AG04449 (cell line): ENCODE results near the gene PPP1R3D.

Source experiments
- CTCF ChIA-PET: fragments of 350-600 bp; formaldehyde crosslinking; extraction: SDS; loops from one replicate; lab custom pipeline; 2021; ENCODE audit warnings: antibody characterized with exemption; lab: Yijun Ruan, JAX
- POLR2A ChIA-PET: fragments of 400-600, 350-600 bp; formaldehyde crosslinking; extraction: SDS; loops from one replicate; lab custom pipeline; 2020; ENCODE audit warnings: antibody characterized with exemption, inconsistent platforms; lab: Yijun Ruan, JAX
- DNase-seq: peaks from one replicate; pipeline ENCODE4 v3.0.0-alpha.2; 2010; ENCODE audit warnings: low read depth, low spot score
- H3K4me3 ChIP-seq: 2 replicates; pipeline ENCODE4 v1.5.1; 2011; ENCODE audit warnings: low read depth, mild to moderate bottlenecking, control low read depth, low read length
- TF ChIP-seq, protein P1 (sequence below): IDR thresholded peaks from one replicate; pipeline ENCODE4 v1.5.1; 2011; ENCODE audit warnings: mild to moderate bottlenecking, moderate library complexity, low read length, control low read depth, inconsistent platforms; ENCODE audit not compliant: insufficient read depth; ENCODE audit errors: missing control alignments

PPP1R3D gene

DNA sequence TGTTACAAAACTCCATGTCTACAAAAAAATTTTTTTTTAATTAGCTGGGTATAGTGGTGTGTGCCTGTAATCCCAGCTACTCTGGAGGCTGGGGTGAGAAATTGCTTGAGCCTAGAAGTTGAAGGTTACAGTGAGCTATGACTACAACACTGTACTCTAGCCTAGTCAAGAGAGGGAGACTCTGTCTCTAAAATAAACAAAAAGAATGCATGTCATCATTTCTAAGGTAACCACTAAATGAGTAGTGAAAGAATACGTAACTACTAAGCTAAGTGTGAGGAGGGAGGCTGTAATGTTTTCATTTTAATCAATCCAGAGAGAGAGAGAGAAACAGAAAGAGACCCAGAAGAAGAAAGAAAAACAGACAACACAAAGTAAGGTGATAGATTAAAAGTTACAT lies 16.6 kb downstream of the PPP1R3D start:
- no peak overlapping the region for H3K4me3 ChIP-seq
- ChIA-PET POLR2A (no interaction called here), CTCF (interaction anchor here (1.9 kb wide), 1 partner anchor 11 kb away, joined by 8 read pairs; no protein-coding TSS in a partner anchor)
- DNase-seq, result no peak
- TF ChIP-seq, protein P1, sequence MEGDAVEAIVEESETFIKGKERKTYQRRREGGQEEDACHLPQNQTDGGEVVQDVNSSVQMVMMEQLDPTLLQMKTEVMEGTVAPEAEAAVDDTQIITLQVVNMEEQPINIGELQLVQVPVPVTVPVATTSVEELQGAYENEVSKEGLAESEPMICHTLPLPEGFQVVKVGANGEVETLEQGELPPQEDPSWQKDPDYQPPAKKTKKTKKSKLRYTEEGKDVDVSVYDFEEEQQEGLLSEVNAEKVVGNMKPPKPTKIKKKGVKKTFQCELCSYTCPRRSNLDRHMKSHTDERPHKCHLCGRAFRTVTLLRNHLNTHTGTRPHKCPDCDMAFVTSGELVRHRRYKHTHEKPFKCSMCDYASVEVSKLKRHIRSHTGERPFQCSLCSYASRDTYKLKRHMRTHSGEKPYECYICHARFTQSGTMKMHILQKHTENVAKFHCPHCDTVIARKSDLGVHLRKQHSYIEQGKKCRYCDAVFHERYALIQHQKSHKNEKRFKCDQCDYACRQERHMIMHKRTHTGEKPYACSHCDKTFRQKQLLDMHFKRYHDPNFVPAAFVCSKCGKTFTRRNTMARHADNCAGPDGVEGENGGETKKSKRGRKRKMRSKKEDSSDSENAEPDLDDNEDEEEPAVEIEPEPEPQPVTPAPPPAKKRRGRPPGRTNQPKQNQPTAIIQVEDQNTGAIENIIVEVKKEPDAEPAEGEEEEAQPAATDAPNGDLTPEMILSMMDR, result no peak

DNA sequence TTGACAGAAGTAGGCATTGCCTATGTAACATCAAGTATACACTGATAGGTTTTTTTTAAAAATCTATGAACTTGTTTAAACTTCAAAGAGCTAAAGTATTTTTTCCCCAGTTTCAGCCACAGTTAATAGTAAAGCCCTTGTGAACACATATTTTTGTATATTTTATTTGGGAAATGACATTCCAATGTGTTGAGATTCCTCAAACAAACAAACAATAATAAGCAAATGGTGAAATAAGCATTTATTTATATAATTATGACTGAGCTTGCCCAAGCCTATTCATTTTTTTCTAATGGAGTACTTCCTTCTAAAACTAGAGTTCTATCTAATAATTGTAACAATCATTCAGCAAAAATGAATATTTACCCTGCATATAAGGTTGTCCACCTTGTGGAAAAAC lies 19.2 kb downstream of the PPP1R3D start:
- POLR2A ChIA-PET, result no interaction called here
- CTCF ChIA-PET, result interaction anchor here (0.9 to 1.7 kb wide), 2 partner anchors 13 to 15 kb away, joined by 5 to 6 read pairs; partner anchors contain the start of gene SYCP2
- TF ChIP-seq, protein P1, result no peak

DNA sequence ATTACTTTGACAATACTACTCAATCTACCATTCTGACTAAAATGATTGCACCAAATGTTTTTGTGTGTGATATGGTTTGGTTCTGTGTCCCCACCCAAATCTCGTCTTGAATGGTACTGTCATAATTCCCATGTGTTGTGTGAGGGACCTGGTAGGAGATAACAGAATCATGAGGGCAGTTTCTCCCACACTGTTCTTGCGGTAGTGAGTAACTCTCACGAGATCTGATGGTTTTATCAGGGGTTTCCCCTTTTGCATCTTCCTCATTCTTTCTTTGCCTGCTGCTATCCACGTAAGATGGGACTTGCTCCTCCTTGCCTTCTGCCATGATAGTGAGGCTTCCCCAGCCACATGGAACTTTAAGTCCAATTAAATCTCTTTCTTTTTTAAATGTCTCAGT lies 27.5 kb downstream of the PPP1R3D start:
- CTCF ChIA-PET, result interaction anchor here (1.5 to 4.3 kb wide), 2 partner anchors 22 to 24 kb away, joined by 4 to 16 read pairs; partner anchors contain the start of gene SYCP2
- no peak overlapping the region for H3K4me3 ChIP-seq
- TF ChIP-seq, protein P1, result no peak
- POLR2A ChIA-PET, result no interaction called here
- DNase-seq, result no peak

More for the DNA sequence above, 19.2 kb downstream of the PPP1R3D start:
- DNase-seq, result no peak
- H3K4me3 ChIP-seq, result no peak overlapping the region

DNA sequence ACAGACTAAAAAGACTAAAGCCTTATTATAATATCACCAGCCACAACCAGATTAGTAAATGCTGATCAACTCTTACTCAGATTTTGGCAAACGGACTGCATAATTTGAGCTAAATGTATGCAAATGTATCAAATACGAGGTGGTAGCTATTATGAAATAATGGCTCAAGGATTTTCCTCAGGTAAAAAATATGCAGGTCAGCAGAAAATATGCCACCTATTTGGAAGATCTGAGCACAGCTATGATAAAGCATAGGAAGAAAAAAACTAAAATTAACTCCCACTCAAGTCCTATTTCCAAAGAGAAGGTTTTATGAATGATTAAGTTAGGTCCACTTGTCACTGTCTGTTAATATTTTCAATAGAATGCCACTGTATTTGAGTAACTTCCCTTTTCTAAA lies 29.1 kb downstream of the PPP1R3D start:
- no peak overlapping the region for H3K4me3 ChIP-seq
- CTCF ChIA-PET, result interaction anchor here (2.1 kb wide), 1 partner anchor 23 kb away, joined by 8 read pairs; no protein-coding TSS in a partner anchor
- DNase-seq, result no peak
- TF ChIP-seq, protein P1, result no peak
- POLR2A ChIA-PET, result no interaction called here

DNA sequence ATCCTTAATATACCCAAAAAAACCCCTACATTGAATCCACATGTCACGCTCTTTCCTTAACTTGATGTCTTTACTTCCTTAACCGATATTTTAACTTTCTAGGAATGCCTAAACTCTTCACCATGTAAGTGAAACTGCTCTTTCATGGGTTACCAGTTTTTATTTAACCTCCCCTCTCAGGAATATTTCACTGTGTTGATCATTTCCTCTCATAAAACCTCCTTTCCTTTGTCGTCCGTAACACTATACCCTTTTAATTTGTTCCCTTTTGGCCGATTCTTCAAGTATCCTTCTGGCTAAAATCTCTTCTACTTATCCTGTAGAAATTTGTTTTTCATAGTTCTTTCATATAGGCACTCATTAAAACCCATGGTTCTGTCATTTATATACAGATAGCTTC lies 31.2 kb downstream of the PPP1R3D start:
- no peak overlapping the region for H3K4me3 ChIP-seq
- CTCF ChIA-PET, result no interaction called here
- DNase-seq, result no peak
- TF ChIP-seq, protein P1, result no peak
- POLR2A ChIA-PET, result no interaction called here

DNA sequence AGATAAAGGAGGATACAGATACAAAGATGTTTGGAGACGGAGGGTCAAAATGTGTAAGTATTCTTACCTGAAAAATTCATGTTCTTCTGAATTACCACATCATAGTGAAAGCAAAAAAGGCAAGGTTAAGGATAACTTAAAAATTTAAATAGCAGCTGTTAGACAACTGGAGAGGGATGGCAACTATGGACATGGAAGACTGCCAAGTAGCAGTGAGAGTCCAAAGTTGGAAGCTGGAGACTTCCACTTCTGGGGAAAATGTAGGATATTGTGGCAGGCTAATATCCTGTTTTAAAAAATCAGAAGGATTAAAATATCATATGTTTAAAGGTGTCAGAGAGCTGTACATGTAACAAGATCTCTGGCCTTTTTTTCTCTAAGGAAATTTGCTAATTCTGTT lies 36.5 kb downstream of the PPP1R3D start:
- TF ChIP-seq, protein P1, result no peak
- CTCF ChIA-PET, result no interaction called here
- no peak overlapping the region for H3K4me3 ChIP-seq
- POLR2A ChIA-PET, result no interaction called here
- no peak for DNase-seq
